Measurements from ENCODE around the gene DNAJC11.

Gene DNAJC11

DNA sequence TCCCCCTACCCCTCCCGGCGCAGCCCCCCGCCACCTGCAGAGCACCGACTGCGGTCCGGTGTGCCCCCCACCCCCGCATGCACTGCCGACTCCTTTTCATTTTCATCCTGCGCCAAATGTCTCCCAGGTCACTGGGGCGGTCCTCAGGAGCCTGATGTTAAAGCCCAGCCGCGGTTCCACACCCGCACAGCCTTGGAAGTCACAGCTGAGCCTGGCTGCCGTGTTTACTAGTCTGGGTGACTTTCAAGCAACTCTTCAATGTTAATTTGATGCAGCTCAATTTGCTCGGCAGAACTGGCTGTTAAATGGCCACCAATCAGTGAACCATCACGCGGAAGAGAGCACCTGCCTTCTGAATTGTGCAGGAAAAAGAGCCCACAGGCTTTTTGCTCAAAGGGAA, 49.7 kb downstream of the DNAJC11 start:
- Histone ChIP-seq H4K20me1 (ENCODE audit: insufficient read depth, low read length) (no peaks in the 10 kb centered on the region), H3K9me3 (replicated peaks; ENCODE audit: insufficient read depth, low read length) (no peaks in the 10 kb centered on the region; the same call in 1 of the 2 replicates), H3F3A (ENCODE audit: insufficient read depth, low read length) (no peaks in the 10 kb centered on the region), H3K79me2 (ENCODE audit: low read length) (peaks cover 8% of the 10 kb centered on the region; the same call in 1 of the 2 replicates), H3K27ac (ENCODE audit: low read length) (no peak overlapping the region), H3K4me3 (ENCODE audit: low read length) (no peak overlapping the region), H3K4me2 (ENCODE audit: low read depth, low read length) (no peak overlapping the region), H3K4me1 (ENCODE audit: low read length) (no peaks in the 10 kb centered on the region), H3K9me2 (replicated peaks; ENCODE audit: insufficient read depth, low read length) (no peaks in the 10 kb centered on the region), H3K36me3 (replicated peaks; ENCODE audit: insufficient read depth, low read length) (0 out of 2 replicates have a peak, but pooled peaks cover 8% of the 10 kb centered on the region), H3K27me3 (replicated peaks; ENCODE audit: insufficient read depth, low read length) (no peaks in the 10 kb centered on the region), H2AFZ (ENCODE audit: low read length) (no peak overlapping the region), H3K9ac (ENCODE audit: low read length) (no peak overlapping the region)
- TF ChIP-seq, protein P1, sequence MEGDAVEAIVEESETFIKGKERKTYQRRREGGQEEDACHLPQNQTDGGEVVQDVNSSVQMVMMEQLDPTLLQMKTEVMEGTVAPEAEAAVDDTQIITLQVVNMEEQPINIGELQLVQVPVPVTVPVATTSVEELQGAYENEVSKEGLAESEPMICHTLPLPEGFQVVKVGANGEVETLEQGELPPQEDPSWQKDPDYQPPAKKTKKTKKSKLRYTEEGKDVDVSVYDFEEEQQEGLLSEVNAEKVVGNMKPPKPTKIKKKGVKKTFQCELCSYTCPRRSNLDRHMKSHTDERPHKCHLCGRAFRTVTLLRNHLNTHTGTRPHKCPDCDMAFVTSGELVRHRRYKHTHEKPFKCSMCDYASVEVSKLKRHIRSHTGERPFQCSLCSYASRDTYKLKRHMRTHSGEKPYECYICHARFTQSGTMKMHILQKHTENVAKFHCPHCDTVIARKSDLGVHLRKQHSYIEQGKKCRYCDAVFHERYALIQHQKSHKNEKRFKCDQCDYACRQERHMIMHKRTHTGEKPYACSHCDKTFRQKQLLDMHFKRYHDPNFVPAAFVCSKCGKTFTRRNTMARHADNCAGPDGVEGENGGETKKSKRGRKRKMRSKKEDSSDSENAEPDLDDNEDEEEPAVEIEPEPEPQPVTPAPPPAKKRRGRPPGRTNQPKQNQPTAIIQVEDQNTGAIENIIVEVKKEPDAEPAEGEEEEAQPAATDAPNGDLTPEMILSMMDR (IDR thresholded peaks at IDR 0.05; ENCODE audit: low read length), result no peak
- DNase-seq, result no peak

DNA sequence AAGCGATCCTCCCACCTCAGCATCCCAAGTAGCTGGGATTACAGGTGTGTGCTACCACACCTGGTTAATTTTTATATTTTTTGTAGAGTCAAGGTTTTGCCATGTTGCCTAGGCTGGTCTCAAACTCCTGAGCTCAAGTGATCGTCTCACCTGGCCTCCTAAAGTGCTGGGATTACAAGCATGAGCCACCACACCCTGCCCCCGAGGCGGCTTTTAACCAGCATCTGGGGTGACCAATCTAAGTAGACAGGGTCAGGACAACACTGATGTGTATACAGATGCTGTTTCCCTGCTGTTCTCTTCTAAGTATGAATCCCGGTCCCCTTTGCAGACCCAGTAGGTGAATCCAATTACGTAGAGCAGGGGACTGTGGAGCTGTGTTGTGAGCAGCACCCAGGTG, 53.1 kb downstream of the DNAJC11 start:
- Histone ChIP-seq H3K27me3 (replicated peaks; ENCODE audit: insufficient read depth, low read length) (no peaks in the 10 kb centered on the region), H4K20me1 (ENCODE audit: insufficient read depth, low read length) (no peaks in the 10 kb centered on the region), H3K4me1 (ENCODE audit: low read length) (no peaks in the 10 kb centered on the region), H3K9ac (ENCODE audit: low read length) (no peak overlapping the region), H3K27ac (ENCODE audit: low read length) (no peak overlapping the region), H3K36me3 (replicated peaks; ENCODE audit: insufficient read depth, low read length) (0 out of 2 replicates have a peak, but pooled peaks cover 8% of the 10 kb centered on the region), H3K79me2 (ENCODE audit: low read length) (no peaks in the 10 kb centered on the region), H3K9me2 (replicated peaks; ENCODE audit: insufficient read depth, low read length) (no peaks in the 10 kb centered on the region), H3K4me2 (ENCODE audit: low read depth, low read length) (no peak overlapping the region), H2AFZ (ENCODE audit: low read length) (no peak overlapping the region), H3K4me3 (ENCODE audit: low read length) (no peak overlapping the region), H3K9me3 (replicated peaks; ENCODE audit: insufficient read depth, low read length) (no peaks in the 10 kb centered on the region), H3F3A (ENCODE audit: insufficient read depth, low read length) (no peaks in the 10 kb centered on the region)
- no peak for TF ChIP-seq EZH2phosphoT487 (IDR thresholded peaks at IDR 0.05; ENCODE audit: low read length)
- no peak for TF ChIP-seq EZH2 (optimal IDR thresholded peaks at IDR 0.05; ENCODE audit: low read depth, low read length)
- TF ChIP-seq, protein P1 (IDR thresholded peaks at IDR 0.05; ENCODE audit: low read length), result no peak
- no peak for DNase-seq

DNA sequence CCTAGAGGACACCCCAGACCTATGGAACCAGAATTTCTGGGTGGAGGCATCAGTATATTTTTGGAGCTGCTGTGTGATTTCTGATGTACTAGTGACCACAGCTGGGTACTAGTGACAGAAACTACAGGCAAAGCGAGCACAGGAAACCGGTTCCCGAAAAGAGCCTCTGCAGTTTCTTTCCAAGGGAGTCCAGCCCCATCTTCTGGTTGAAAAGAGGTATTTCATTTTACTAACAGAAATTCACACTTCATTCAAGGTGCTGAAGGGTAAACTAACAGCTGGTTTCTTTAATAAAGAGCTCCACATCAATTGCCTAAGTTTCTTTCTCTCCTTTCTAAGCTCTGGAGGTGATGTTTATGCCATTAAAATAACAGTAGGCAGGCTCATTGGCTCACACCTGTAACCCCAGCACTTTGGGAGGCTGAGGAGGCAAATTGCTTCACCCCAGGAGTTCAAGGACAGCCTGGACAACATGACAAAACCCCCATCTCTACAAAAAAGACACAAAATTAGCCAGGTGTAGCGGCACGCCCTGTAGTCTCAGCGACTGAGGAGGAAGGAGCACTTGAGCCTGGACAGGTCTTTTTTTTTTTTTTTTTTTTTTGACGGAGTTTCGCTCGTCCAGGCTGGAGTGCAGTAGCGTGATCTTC, 55.0 kb downstream of the DNAJC11 start:
- Histone ChIP-seq H3K4me3 (ENCODE audit: low read length) (no peak overlapping the region), H3K27ac (ENCODE audit: low read length) (no peak overlapping the region), H3K4me2 (ENCODE audit: low read depth, low read length) (no peak overlapping the region), H3K9me3 (replicated peaks; ENCODE audit: insufficient read depth, low read length) (no peaks in the 10 kb centered on the region), H4K20me1 (ENCODE audit: insufficient read depth, low read length) (no peaks in the 10 kb centered on the region), H3K79me2 (ENCODE audit: low read length) (no peaks in the 10 kb centered on the region), H3K27me3 (replicated peaks; ENCODE audit: insufficient read depth, low read length) (no peaks in the 10 kb centered on the region), H3F3A (ENCODE audit: insufficient read depth, low read length) (no peaks in the 10 kb centered on the region), H3K4me1 (ENCODE audit: low read length) (no peaks in the 10 kb centered on the region), H3K9me2 (replicated peaks; ENCODE audit: insufficient read depth, low read length) (no peaks in the 10 kb centered on the region), H3K9ac (ENCODE audit: low read length) (no peak overlapping the region), H2AFZ (ENCODE audit: low read length) (no peak overlapping the region), H3K36me3 (replicated peaks; ENCODE audit: insufficient read depth, low read length) (no peaks in the 10 kb centered on the region)
- peak; percentile 37 for DNase-seq
- TF ChIP-seq EZH2phosphoT487 (IDR thresholded peaks at IDR 0.05; ENCODE audit: low read length), result no peak
- TF ChIP-seq, protein P1 (IDR thresholded peaks at IDR 0.05; ENCODE audit: low read length), result peak; percentile 46

Data from MM.1S (cell line).